ENCODE data around the gene LRRN2.

- TF ChIP-seq POLR2A (IDR thresholded peaks at IDR 0.05; ENCODE audit: low read length) (no peak), BHLHE40 (IDR thresholded peaks at IDR 0.05; ENCODE audit: low read depth, low read length) (no peak), MAX (IDR thresholded peaks at IDR 0.05) (no peak), CTCF (IDR thresholded peaks at IDR 0.05) (no peak), EHMT2 (IDR thresholded peaks at IDR 0.05; ENCODE audit: low read depth) (no peak), POLR2AphosphoS2 (conservative IDR thresholded peaks at IDR 0.05; ENCODE audit: low read length) (no peak), SMC3 (IDR thresholded peaks at IDR 0.05) (no peak), CHD4 (IDR thresholded peaks at IDR 0.05; ENCODE audit: borderline replicate concordance) (no peak), RCOR1 (IDR thresholded peaks at IDR 0.05; ENCODE audit: low read depth, low read length) (no peak)
Measured at GRCh38 chr1:204624631-204625216, 60.8 kb downstream of the LRRN2 start.

Data from A549 (cell line).